HG02798 (cell line): ENCODE measurements around the gene RFX7.

ENCODE experiments used
- ATAC-seq: cut with Tn5 transposase; IDR thresholded peaks from one replicate; pipeline ENCODE4 v1.9.1; 2021; ENCODE audit warnings: mild to moderate bottlenecking; ENCODE audit not compliant: unreplicated experiment, poor library complexity

RFX7 gene

GRCh38 chr15:56244811-56245576, 1.3 kb upstream of the RFX7 start:
- no peak for ATAC-seq

- no peak for ATAC-seq
Measured at GRCh38 chr15:56244038-56244810, 545 bp upstream of the RFX7 start.

GRCh38 chr15:56242576-56243162, 1.0 kb downstream of the RFX7 start:
- ATAC-seq, result no peak

GRCh38 chr15:56241374-56242105, 2.1 kb downstream of the RFX7 start:
- no peak for ATAC-seq

- ATAC-seq, result no peak
Measured at GRCh38 chr15:56240390-56240789, 3.3 kb downstream of the RFX7 start.

- no peak for ATAC-seq
Measured at GRCh38 chr15:56236197-56236596, 7.5 kb downstream of the RFX7 start.

- no peak for ATAC-seq
Measured at GRCh38 chr15:56234804-56235203, 8.9 kb downstream of the RFX7 start.

GRCh38 chr15:56233549-56233948, 10.1 kb downstream of the RFX7 start:
- no peak for ATAC-seq

- ATAC-seq, result no peak
Measured at GRCh38 chr15:56232058-56232457, 11.6 kb downstream of the RFX7 start.

GRCh38 chr15:56228854-56229253, 14.8 kb downstream of the RFX7 start:
- ATAC-seq, result no peak

- no peak for ATAC-seq
Measured at GRCh38 chr15:56228352-56228751, 15.3 kb downstream of the RFX7 start.

GRCh38 chr15:56227780-56228179, 15.9 kb downstream of the RFX7 start:
- no peak for ATAC-seq

- ATAC-seq, result no peak
Measured at GRCh38 chr15:56227306-56227705, 16.4 kb downstream of the RFX7 start.

- no peak for ATAC-seq
Measured at GRCh38 chr15:56225520-56225919, 18.2 kb downstream of the RFX7 start.

GRCh38 chr15:56222302-56222701, 21.4 kb downstream of the RFX7 start:
- no peak for ATAC-seq

GRCh38 chr15:56217341-56217740, 26.3 kb downstream of the RFX7 start:
- no peak for ATAC-seq

GRCh38 chr15:56215769-56216168, 27.9 kb downstream of the RFX7 start:
- ATAC-seq, result no peak

GRCh38 chr15:56211960-56212550, 31.6 kb downstream of the RFX7 start:
- no peak for ATAC-seq

GRCh38 chr15:56211064-56211463, 32.6 kb downstream of the RFX7 start:
- ATAC-seq, result no peak

- ATAC-seq, result no peak
Measured at GRCh38 chr15:56208641-56209155, 35.0 kb downstream of the RFX7 start.
